Esophagus squamous epithelium (tissue), 5 donors: ENCODE data around the gene PARD3B. TPM values are rescaled to one million over a fixed set of nuclear protein-coding genes. Genes with fewer than 3 reads are reported as not detected.

Experiments
- DNase-seq: peaks from one replicate; lab custom pipeline; 2025; lab: John Stamatoyannopoulos, UW
- H3K27ac ChIP-seq, 4 donors: fragments of 200-600 bp; sonication (generic); one replicate each; pipeline ENCODE4 v1.5.1; 2016 to 2019; ENCODE audit warnings: mild to moderate bottlenecking in 1 of 4
- H3K27me3 ChIP-seq, 4 donors: fragments of 200-600 bp; sonication (generic); 1 replicate in 3 of 4; 2 replicates in 1 of 4; pipeline versions ENCODE4 v1.5.1 to v1.6.0; 2017 to 2021; ENCODE audit warnings: antibody characterized with exemption in 1 of 4
- H3K36me3 ChIP-seq, 3 donors: fragments of 200-600 bp; sonication (generic); one replicate each; pipeline ENCODE4 v1.5.1; 2016 to 2019
- H3K4me1 ChIP-seq, 3 donors: fragments of 200-600 bp; sonication (generic); one replicate each; pipeline ENCODE4 v1.5.1; 2017 to 2019
- H3K4me3 ChIP-seq, 4 donors: fragments of 200-600 bp; sonication (generic); 1 replicate in 3 of 4; 2 replicates in 1 of 4; pipeline ENCODE4 v1.5.1; 2016 to 2019; ENCODE audit warnings: mild to moderate bottlenecking in 2 of 4, moderate library complexity in 1 of 4
- H3K9me3 ChIP-seq, 3 donors: fragments of 200-600 bp; sonication (generic); one replicate each; pipeline ENCODE4 v1.5.1; 2016 to 2019
- POLR2A ChIP-seq, 4 donors: fragments of 450-650 bp; IDR thresholded peaks; one replicate each; pipeline ENCODE4 v1.6.1; 2017; ENCODE audit warnings: antibody characterized with exemption in 4 of 4, mild to moderate bottlenecking in 4 of 4, moderate library complexity in 3 of 4
- whole genome bisulfite sequencing, 2 donors: methylation state at CpG; one replicate each; pipeline ENCODE4 v1.1.5; 2018; 5-methylcytosine and 5-hydroxymethylcytosine counted together
- intact Hi-C: fragments of 100-400 bp; cut with DNase I; formaldehyde crosslinking; loops from one replicate; pipeline ENCODE4 v1.15.0; 2022
- total RNA-seq, 4 donors: library from RNA; depleted of rRNA; stranded (reverse); fragments of >200 nt; gene quantifications; one replicate each; pipeline ENCODE4 v1.1.0, GENCODE V29; 2016
- TF ChIP-seq, protein P1 (sequence below), 6 experiments: fragments of 450-650 bp in 4 of 6; fragments of 200-600 bp in 2 of 6; sonication (generic) in 2 of 6; IDR thresholded peaks; one replicate each; pipeline ENCODE4 v1.5.1; 2016 to 2019; ENCODE audit warnings: antibody characterized with exemption in 6 of 6, mild to moderate bottlenecking in 4 of 6, moderate library complexity in 4 of 6
- donor health status: DM: yes; HTN: yes; CAD: no.

PARD3B gene
- total RNA-seq, 4 donors from 2014 or later = 2.4 to 15.8 (median 4.3) TPM

DNA sequence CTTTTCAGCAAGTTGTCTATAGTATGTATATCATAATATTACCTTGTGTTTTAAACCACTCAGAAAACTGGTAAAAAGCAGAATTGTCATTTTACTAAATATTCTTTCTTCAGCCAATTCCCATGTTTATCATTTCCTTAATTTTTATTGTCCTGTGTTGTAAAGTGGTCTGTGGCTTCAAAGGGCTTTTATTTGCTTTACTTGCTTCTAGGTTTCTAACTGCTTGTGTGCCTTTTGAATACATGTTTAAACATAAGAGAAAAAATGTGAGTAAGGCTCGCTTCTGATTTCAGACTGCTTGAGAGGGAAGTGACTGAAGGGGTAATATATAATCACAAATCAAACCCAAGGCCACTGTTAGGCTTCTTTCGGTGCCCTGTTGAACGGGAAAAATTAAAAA is 729.5 kb downstream of the PARD3B start:
- intact Hi-C loops = no loop called here
- Histone ChIP-seq H3K27me3 (no peaks in the 10 kb centered on the region), H3K4me3 (no peak overlapping the region), H3K36me3 (no peaks in the 10 kb centered on the region), H3K27ac (no peak overlapping the region), H3K9me3 (no peaks in the 10 kb centered on the region), H3K4me1 (no peaks in the 10 kb centered on the region)
- no peak for DNase-seq
- 51 to 81% methylated on average over 3 of the region's 3 CpGs for WGBS, 2 donors
- no peak for TF ChIP-seq POLR2A (IDR thresholded peaks at IDR 0.05)
- TF ChIP-seq, protein P1, sequence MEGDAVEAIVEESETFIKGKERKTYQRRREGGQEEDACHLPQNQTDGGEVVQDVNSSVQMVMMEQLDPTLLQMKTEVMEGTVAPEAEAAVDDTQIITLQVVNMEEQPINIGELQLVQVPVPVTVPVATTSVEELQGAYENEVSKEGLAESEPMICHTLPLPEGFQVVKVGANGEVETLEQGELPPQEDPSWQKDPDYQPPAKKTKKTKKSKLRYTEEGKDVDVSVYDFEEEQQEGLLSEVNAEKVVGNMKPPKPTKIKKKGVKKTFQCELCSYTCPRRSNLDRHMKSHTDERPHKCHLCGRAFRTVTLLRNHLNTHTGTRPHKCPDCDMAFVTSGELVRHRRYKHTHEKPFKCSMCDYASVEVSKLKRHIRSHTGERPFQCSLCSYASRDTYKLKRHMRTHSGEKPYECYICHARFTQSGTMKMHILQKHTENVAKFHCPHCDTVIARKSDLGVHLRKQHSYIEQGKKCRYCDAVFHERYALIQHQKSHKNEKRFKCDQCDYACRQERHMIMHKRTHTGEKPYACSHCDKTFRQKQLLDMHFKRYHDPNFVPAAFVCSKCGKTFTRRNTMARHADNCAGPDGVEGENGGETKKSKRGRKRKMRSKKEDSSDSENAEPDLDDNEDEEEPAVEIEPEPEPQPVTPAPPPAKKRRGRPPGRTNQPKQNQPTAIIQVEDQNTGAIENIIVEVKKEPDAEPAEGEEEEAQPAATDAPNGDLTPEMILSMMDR (IDR thresholded peaks at IDR 0.05) = no peak

DNA sequence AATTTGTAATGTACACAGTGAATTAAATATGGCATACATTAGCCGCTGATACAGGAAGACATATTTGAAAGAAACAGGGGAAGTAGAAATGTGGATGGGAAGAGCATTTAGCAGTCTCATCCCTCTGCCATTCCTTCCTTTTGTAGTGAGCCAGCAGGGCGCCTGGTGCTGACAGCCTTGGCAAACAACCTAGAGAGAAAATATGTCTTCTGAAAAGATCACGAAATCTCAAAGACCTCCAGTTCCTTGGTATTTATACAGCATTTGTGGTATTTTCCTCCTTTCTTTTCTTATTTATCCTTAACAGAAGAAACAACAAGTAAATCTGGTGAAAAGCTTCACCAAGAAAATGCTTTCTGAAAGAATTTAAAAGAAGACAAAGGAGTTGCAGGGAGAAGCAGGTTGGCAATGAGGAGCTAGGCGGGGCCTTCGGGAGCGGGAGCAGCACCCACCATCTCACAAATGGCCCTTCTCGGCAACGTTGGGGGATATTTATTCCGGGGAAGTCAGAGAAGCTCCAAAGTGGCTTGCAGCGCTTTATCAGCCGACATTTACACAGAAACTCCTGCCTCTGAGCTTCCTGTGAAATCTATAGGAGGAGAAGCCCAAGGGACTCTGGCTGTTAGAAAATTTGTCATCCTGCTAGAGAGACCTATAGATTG is 731.0 kb downstream of the PARD3B start:
- TF ChIP-seq POLR2A (IDR thresholded peaks at IDR 0.05) = no peak
- TF ChIP-seq, protein P1 (IDR thresholded peaks at IDR 0.05) = no peak
- no peak for DNase-seq
- 91% methylated on average over 11 of the region's 11 CpGs for WGBS, 2 donors

DNA sequence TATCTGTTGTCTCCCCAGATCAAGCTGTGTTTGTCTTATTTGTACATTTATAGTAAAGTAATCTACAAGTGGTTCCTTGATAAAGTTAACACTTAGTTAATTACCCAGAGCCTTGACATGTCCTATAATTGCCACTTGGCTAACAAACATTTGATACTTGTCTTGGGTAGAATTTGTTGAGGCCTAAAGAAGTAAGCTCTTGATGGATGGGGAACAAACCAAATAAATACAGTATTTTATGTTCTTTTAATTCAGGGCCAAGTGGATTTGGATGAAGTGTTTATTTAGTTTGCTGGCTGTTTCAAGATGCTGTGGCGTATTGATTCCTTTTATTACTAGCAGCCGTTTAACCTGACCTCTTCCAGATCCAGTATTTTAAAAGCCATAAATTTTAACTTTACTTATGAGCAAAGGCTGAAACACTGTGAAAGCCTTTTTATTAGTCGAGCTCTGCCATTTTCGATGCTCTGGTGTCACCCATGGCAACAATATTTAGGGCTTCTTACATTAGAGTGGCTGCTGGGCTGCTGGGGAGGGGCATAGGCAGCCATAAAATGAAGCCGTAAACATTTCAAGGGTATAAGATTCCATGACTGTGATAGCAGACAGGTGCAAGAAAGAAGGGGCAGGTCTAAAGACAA is 735.4 kb downstream of the PARD3B start:
- H3K4me1 ChIP-seq = no peaks in the 10 kb centered on the region
- no peaks in the 10 kb centered on the region for H3K9me3 ChIP-seq
- no peak for DNase-seq
- no peaks in the 10 kb centered on the region for H3K27me3 ChIP-seq
- H3K36me3 ChIP-seq = no peaks in the 10 kb centered on the region
- no peak overlapping the region for H3K27ac ChIP-seq
- TF ChIP-seq, protein P1 (IDR thresholded peaks at IDR 0.05) = no peak
- no peak for TF ChIP-seq POLR2A (IDR thresholded peaks at IDR 0.05)
- H3K4me3 ChIP-seq = no peak overlapping the region
- intact Hi-C loops = no loop called here
- 60 to 73% methylated on average over 5 of the region's 5 CpGs for WGBS, 2 donors

More for the DNA sequence above, 731.0 kb downstream of the PARD3B start:
- Histone ChIP-seq H3K4me3 (no peak overlapping the region), H3K9me3 (no peaks in the 10 kb centered on the region), H3K36me3 (no peaks in the 10 kb centered on the region), H3K4me1 (no peaks in the 10 kb centered on the region), H3K27me3 (no peaks in the 10 kb centered on the region), H3K27ac (no peak overlapping the region)
- intact Hi-C loops = no loop called here

DNA sequence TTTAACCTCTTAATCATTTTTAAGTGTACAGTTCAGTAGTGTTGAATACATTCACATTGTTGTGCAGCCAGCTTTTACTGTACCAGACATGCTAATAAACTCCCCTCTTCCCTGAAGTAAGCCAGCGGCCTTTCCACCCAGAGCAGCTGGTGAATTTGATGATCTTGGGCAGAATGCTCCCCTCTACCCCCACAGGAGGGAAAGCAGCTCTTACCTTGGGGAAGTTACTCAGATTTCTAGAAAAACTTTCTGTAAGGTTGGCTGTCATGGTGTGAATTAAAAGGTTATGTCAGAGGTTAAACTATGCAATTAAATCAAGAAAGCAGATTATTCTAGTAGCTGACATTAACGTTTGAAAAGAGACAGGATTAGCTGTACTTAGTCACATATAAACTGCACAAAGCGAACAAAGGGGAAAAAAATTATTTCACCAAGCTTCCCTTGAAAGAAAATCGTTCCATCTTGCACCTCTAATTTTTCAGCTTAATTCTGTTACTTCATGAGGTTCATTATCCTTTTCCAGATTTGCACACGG is 738.5 kb downstream of the PARD3B start:
- intact Hi-C loops = no loop called here
- no peak for TF ChIP-seq POLR2A (IDR thresholded peaks at IDR 0.05)
- TF ChIP-seq, protein P1 (IDR thresholded peaks at IDR 0.05) = no peak
- Histone ChIP-seq H3K9me3 (no peaks in the 10 kb centered on the region), H3K27me3 (no peaks in the 10 kb centered on the region), H3K27ac (no peak overlapping the region), H3K4me1 (no peaks in the 10 kb centered on the region), H3K4me3 (no peak overlapping the region), H3K36me3 (no peaks in the 10 kb centered on the region)
- DNase-seq = no peak
- 59 to 63% methylated on average over 5 of the region's 5 CpGs for whole genome bisulfite sequencing, 2 donors

DNA sequence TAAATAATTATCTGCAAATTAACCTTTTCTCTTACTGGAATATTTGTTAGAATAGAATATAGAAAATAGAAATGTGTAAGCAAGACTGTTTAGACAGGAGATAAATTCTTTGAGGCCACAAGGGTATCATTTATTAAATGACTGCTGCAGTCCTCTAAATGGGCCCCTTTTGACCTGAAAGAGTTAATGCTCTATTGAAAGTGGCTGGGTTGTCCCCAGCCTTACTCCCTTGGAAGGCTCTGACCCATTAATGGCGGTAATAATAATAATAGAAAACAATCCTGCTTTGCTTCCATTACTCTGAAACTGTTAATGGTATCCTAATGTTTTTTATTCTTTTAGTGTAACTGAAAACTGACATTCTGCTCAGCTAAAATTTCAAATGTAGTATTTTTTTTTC is 739.1 kb downstream of the PARD3B start:
- Histone ChIP-seq H3K27ac (no peak overlapping the region), H3K27me3 (no peaks in the 10 kb centered on the region), H3K4me1 (no peaks in the 10 kb centered on the region), H3K36me3 (no peaks in the 10 kb centered on the region), H3K4me3 (no peak overlapping the region), H3K9me3 (no peaks in the 10 kb centered on the region)
- whole genome bisulfite sequencing, 2 donors = 80 to 89% methylated on average over 1 of the region's 1 CpG
- intact Hi-C loops = no loop called here
- no peak for DNase-seq
- TF ChIP-seq POLR2A (IDR thresholded peaks at IDR 0.05) = no peak
- TF ChIP-seq, protein P1 (IDR thresholded peaks at IDR 0.05) = no peak
